ENCODE results near the gene DMXL1. TPM values are rescaled to one million over a fixed set of nuclear protein-coding genes. Genes with fewer than 3 reads are reported as not detected.

Gene DMXL1
- total RNA-seq, 2 experiments from 2014 or later, result 20.8 to 23.3 TPM

DNA sequence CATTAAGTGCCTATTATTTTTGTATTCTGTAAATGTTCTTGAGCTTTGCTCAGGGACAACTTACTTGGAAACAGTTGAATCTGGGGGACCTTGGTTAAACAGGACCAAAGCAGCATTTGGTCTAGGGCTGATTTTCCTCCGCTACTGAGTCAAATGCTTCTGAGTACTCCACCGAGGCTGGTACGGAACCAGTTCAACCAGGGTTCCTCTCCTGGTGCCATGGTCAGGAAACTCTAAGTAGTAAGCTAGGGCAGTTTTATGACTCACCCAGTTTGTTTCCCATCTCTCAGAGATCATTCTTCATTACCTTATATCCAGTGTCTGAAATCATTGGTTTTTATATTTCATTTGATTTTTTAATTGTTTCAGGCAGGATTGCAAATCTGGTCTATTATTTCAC lies 173.0 kb downstream of the DMXL1 start:
- Mint-ChIP-seq H3K4me3 (no peak overlapping the region), H3K27ac (no peak overlapping the region), H3K36me3 (ENCODE audit: low read depth) (peaks cover 4% of the 10 kb centered on the region), H3K27me3 (no peaks in the 10 kb centered on the region), H3K4me1 (ENCODE audit: low read depth) (peaks cover 4% of the 10 kb centered on the region), H3K9me3 (no peaks in the 10 kb centered on the region)
- TF ChIP-seq, protein P1, sequence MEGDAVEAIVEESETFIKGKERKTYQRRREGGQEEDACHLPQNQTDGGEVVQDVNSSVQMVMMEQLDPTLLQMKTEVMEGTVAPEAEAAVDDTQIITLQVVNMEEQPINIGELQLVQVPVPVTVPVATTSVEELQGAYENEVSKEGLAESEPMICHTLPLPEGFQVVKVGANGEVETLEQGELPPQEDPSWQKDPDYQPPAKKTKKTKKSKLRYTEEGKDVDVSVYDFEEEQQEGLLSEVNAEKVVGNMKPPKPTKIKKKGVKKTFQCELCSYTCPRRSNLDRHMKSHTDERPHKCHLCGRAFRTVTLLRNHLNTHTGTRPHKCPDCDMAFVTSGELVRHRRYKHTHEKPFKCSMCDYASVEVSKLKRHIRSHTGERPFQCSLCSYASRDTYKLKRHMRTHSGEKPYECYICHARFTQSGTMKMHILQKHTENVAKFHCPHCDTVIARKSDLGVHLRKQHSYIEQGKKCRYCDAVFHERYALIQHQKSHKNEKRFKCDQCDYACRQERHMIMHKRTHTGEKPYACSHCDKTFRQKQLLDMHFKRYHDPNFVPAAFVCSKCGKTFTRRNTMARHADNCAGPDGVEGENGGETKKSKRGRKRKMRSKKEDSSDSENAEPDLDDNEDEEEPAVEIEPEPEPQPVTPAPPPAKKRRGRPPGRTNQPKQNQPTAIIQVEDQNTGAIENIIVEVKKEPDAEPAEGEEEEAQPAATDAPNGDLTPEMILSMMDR (IDR thresholded peaks at IDR 0.05), result no peak
- intact Hi-C loops (cut with micrococcal nuclease), result no loop called here
- ChIA-PET POLR2A (no interaction called here), CTCF (interaction anchor here (0.9 to 1.7 kb wide), 4 partner anchors 12 to 191 kb away, joined by 3 to 7 read pairs (median 4); no protein-coding TSS in a partner anchor)
- ATAC-seq (no peak), DNase-seq (no peak)

DNA sequence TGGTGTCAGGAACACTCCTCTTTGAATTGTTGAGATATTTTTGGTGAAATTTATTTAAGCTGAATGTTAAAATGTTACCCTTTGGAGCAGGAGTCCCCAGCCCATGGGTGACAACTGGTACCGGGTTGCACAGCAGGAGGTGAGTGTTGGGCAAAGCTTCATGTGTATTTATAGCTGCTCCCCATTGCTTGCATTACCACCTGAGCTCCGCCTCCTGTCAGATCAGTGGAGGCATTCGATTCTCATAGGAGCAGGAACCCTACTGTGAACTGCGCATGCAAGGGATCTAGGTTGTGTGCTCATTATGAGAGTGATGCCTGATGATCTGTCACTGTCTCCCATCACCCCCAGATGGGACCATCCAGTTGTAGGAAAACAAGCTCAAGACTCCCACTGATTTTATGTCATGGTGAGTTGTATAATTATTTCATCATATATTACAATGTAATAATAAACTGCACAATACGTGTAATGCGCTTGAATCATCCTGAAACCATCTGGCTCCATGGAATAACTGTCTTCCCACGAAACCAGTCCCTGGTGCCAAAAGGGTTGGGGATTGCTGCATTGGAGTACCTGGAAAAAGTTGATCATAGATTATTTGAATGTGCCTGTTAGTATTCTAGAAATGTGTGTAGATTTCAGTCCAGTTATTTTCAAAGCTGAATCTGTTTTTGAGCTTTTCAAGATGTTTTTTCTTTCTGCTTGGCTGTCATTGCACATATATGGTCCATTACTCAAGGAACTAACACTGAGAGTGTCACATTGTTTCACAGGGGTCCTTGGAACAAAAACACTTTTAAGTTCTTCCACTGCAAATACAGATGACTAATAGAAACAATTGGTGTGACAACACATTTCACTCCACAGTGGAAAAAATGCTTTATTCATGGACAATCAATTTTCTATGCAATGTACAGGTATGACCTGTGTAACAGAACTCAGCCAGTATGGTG lies 180.3 kb downstream of the DMXL1 start:
- no peak for DNase-seq
- ATAC-seq, result peak; percentile 44
- intact Hi-C loops (cut with micrococcal nuclease), result no loop called here
- TF ChIP-seq, protein P1 (IDR thresholded peaks at IDR 0.05), result no peak
- peaks cover 14% of the 10 kb centered on the region for H3K36me3 Mint-ChIP-seq (ENCODE audit: low read depth)
- ChIA-PET CTCF (interaction anchor here (1.0 to 1.2 kb wide), 2 partner anchors 161 to 263 kb away, joined by 3 to 5 read pairs; partner anchors contain the start of gene DTWD2), POLR2A (interaction anchor here (0.9 to 1.0 kb wide), 2 partner anchors 12 to 17 kb away, joined by 3 read pairs; no protein-coding TSS in a partner anchor)
- peaks cover 21% of the 10 kb centered on the region for H3K9me3 Mint-ChIP-seq
- H3K27ac Mint-ChIP-seq, result no peak overlapping the region
- H3K4me1 Mint-ChIP-seq (ENCODE audit: low read depth), result peaks cover 15% of the 10 kb centered on the region
- H3K4me3 Mint-ChIP-seq, result no peak overlapping the region
- no peaks in the 10 kb centered on the region for H3K27me3 Mint-ChIP-seq

DNA sequence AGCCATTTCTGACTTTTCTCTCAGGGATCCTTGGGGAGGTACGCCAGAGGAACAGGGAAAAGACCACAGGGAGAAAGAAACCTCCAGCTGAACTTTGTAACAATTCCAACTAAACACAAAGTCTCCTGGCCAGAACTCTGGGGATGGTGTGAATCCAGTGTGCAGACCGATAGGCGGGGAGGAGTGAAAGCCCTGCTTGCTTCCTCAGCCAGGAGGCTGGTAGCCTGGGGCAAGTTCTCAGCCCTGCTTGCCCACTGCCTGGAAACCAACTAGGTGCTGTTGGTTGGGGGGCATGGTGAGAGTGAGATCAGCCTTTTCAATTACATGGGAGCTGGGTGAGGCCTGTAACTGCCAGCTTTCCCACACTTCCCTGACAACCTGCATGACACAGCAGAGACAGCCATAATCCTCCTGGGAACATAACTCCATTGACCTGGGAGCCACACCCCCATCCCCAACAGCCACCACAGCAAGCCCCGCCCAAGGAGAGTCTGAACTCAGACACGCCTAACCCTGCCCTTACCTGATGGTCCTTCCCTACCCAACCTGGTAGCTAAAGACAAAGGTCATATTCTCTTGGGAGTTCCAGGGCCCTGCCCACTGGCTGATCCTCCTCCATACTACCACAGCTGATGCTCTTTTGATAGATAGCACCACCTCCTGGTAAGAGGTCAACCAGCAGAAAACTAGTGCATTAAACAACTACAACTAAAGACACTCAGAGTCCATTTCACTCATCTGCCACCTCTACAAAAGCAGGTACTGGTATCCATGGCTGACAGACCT lies 184.9 kb downstream of the DMXL1 start:
- ChIA-PET POLR2A (interaction anchor here (0.7 to 1.9 kb wide), 2 partner anchors 9 to 12 kb away, joined by 3 to 6 read pairs; no protein-coding TSS in a partner anchor), CTCF (interaction anchor here (1.1 to 3.2 kb wide), 10 partner anchors 12 to 267 kb away, joined by 3 to 15 read pairs (median 4); partner anchors contain the start of genes DMXL1 and DTWD2)
- Mint-ChIP-seq H3K4me1 (ENCODE audit: low read depth) (peaks cover 14% of the 10 kb centered on the region), H3K27me3 (no peaks in the 10 kb centered on the region), H3K36me3 (ENCODE audit: low read depth) (peaks cover 11% of the 10 kb centered on the region), H3K27ac (no peak overlapping the region), H3K9me3 (peaks cover 41% of the 10 kb centered on the region), H3K4me3 (no peak overlapping the region)
- TF ChIP-seq, protein P1 (IDR thresholded peaks at IDR 0.05), result peak; percentile 19
- DNase-seq, result peak; percentile 30
- intact Hi-C loops (cut with micrococcal nuclease), result no loop called here
- peak; percentile 83 for ATAC-seq

DNA sequence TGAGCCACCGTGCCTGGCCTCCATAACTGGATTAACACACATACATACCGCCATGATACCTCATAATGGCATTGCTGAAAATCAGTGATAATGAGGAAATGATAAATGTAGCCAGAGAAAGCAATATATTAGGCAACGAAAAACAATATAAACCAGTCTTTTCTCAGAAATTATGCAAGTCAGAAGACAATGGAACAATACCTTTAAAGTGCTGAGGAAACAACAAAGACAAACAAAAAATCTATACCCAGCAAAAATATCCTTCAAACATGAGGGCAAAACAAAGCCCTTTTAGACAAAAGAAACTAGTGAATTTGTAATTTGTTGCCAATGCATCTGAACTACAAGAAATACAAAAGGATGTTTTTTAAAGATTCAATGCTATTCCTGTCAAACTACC lies 186.7 kb downstream of the DMXL1 start:
- Mint-ChIP-seq H3K27me3 (no peaks in the 10 kb centered on the region), H3K4me3 (no peak overlapping the region), H3K9me3 (peaks cover 52% of the 10 kb centered on the region), H3K36me3 (ENCODE audit: low read depth) (peaks cover 10% of the 10 kb centered on the region), H3K4me1 (ENCODE audit: low read depth) (peaks cover 4% of the 10 kb centered on the region), H3K27ac (no peak overlapping the region)
- CTCF ChIA-PET, result interaction anchor here (1.3 to 3.2 kb wide), 3 partner anchors 10 to 269 kb away, joined by 3 to 15 read pairs (median 14); partner anchors contain the start of gene DTWD2
- DNase-seq, result no peak
- TF ChIP-seq, protein P1 (IDR thresholded peaks at IDR 0.05), result no peak
- POLR2A ChIA-PET, result interaction anchor here (1.9 kb wide), 1 partner anchor 10 kb away, joined by 6 read pairs; no protein-coding TSS in a partner anchor
- no peak for ATAC-seq
- intact Hi-C loops (cut with micrococcal nuclease), result no loop called here
